Measurements from ENCODE around the gene ANTXR2.

ANTXR2 gene

DNA sequence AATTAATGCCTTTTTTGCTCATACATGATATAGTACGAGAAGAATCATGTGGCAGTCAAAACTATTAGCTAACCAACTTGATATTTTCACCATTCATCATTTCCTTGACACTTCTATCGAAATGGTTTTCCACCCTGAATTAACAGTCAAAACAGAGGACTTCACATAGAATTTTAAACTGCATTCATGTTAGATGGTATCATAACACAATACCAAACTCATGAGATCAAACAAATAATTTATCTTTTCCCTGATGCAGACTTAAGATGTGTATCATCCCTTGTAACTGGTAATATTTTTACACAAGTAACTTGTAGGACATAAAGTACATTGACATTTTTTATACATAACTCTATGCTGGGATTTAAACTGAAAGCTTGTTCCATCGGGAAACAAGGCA lies 18.2 kb upstream of the ANTXR2 start:
- TF ChIP-seq CTCF (IDR thresholded peaks at IDR 0.05): no peak
- no peak for TF ChIP-seq ZFX (IDR thresholded peaks at IDR 0.05; ENCODE audit: borderline replicate concordance)
- H3K27ac ChIP-seq: no peak overlapping the region

- H3K27ac ChIP-seq: no peak overlapping the region
- TF ChIP-seq ZFX (IDR thresholded peaks at IDR 0.05; ENCODE audit: borderline replicate concordance) (no peak), CTCF (IDR thresholded peaks at IDR 0.05) (no peak)
Measured at GRCh38 chr4:80090090-80090489, 17.1 kb upstream of the ANTXR2 start.

DNA sequence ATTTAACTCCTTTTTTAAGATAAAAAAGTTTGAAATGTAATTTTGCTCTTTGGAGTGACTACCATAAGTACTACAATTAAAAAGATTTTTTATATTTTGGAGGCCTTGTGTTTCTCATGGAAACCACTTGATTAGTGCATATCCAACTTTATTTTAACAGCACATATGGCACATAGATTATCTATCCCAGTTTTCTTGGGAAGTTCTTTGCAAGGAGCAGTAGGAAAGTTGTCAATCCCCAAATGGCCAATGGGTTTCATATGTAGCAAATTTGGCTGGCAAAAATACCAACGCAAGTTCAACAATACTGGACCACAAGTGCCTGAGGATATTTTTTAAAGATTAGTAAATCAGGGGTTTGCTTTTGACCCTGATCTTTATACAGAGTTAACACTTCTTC lies 15.4 kb upstream of the ANTXR2 start:
- no peak for TF ChIP-seq CTCF (IDR thresholded peaks at IDR 0.05)
- no peak for TF ChIP-seq ZFX (IDR thresholded peaks at IDR 0.05; ENCODE audit: borderline replicate concordance)
- H3K27ac ChIP-seq: no peak overlapping the region

DNA sequence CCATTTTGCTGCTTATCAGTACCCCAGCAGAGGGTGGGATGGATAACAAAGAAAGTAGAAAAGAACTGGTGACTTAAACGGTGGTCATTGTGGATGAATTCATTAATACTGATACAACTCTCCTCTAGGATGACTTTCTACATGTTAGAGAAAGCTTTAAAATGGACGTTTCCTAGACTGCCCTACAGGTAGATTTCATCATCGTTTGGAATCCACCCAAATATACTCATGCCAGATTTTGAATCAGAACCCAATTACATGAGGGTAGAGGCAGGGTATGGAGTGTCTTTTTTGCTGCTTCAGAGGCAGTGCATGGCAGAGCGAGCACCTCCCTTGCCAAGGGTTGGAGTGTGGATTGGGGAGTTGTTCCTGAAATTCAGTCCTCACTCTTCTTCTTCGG lies 13.3 kb upstream of the ANTXR2 start:
- TF ChIP-seq ZFX (IDR thresholded peaks at IDR 0.05; ENCODE audit: borderline replicate concordance) (no peak), CTCF (IDR thresholded peaks at IDR 0.05) (no peak)
- no peak overlapping the region for H3K27ac ChIP-seq

DNA sequence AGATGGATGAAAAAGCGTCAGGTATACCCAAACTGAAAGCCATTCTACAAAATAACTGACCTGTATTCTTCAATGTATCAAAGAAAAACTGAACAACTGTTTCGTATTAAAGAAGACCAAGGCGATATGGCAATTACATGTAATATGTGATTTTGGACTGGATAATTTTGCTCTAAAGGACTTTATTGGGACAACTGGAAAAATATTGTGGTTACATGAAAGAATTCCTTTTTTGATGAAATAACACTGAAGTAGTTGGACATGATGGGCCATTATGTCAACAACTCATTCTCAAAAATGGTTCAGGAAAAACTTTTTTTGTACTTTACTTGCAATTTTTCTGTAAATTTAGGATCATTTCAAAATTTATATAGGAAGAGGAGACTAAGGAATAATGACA lies 12.1 kb upstream of the ANTXR2 start:
- TF ChIP-seq ZFX (IDR thresholded peaks at IDR 0.05; ENCODE audit: borderline replicate concordance): no peak
- no peak for TF ChIP-seq CTCF (IDR thresholded peaks at IDR 0.05)
- no peak overlapping the region for H3K27ac ChIP-seq

GRCh38 chr4:80082693-80083092 lies 9.7 kb upstream of the ANTXR2 start:
- no peak overlapping the region for H3K27ac ChIP-seq
- TF ChIP-seq CTCF (IDR thresholded peaks at IDR 0.05) (no peak), ZFX (IDR thresholded peaks at IDR 0.05; ENCODE audit: borderline replicate concordance) (no peak)

GRCh38 chr4:80081566-80081965 lies 8.5 kb upstream of the ANTXR2 start:
- TF ChIP-seq CTCF (IDR thresholded peaks at IDR 0.05): no peak
- no peak for TF ChIP-seq ZFX (IDR thresholded peaks at IDR 0.05; ENCODE audit: borderline replicate concordance)
- no peak overlapping the region for H3K27ac ChIP-seq

Data from 22Rv1 (cell line).